Stimulated activated CD8-positive, alpha-beta memory T cell treated with anti-CD3 and anti-CD28 coated beads, Interleukin-15, amount 100 ng/mL, for 4 hours (primary cell): ENCODE results near the gene UNC93B1.
A peak's percentile ranks its signal among the peaks of the same experiment; 100 is the strongest.

Experiments used
- DNase-seq, 2 donors: peaks; one replicate each; pipeline ENCODE4 v3.0.0-alpha.2; 2020; ENCODE audit warnings: low read depth in 2 of 2

UNC93B1 gene

GRCh38 chr11:68003846-68004550, at the start of gene UNC93B1:
Gene UNC93B1, minus strand, starts transcription at chr11:68004097. Its CDS starts 54 bp downstream, at chr11:68004043.
- peak; percentile 41 to 63 for DNase-seq

- DNase-seq = no peak
Measured at GRCh38 chr11:68053117-68053516, 49.2 kb upstream of the UNC93B1 start.

GRCh38 chr11:68052137-68052873, 48.4 kb upstream of the UNC93B1 start:
- DNase-seq = no peak

- DNase-seq = no peak
Measured at GRCh38 chr11:68051191-68052136, 47.6 kb upstream of the UNC93B1 start.

GRCh38 chr11:68050371-68050841, 46.5 kb upstream of the UNC93B1 start:
- no peak for DNase-seq

- DNase-seq = no peak
Measured at GRCh38 chr11:68049509-68050370, 45.8 kb upstream of the UNC93B1 start.

- DNase-seq = no peak
Measured at GRCh38 chr11:68048681-68049508, 45.0 kb upstream of the UNC93B1 start.

GRCh38 chr11:68047437-68048290, 43.8 kb upstream of the UNC93B1 start:
- DNase-seq = no peak

- no peak for DNase-seq
Measured at GRCh38 chr11:68044898-68045351, 41.0 kb upstream of the UNC93B1 start.

- DNase-seq = no peak
Measured at GRCh38 chr11:68044145-68044813, 40.4 kb upstream of the UNC93B1 start.

- no peak for DNase-seq
Measured at GRCh38 chr11:68043349-68044144, 39.6 kb upstream of the UNC93B1 start.

- DNase-seq = no peak
Measured at GRCh38 chr11:68043029-68043348, 39.1 kb upstream of the UNC93B1 start.

- DNase-seq = no peak
Measured at GRCh38 chr11:68042219-68043028, 38.5 kb upstream of the UNC93B1 start.

- no peak for DNase-seq
Measured at GRCh38 chr11:68041617-68042218, 37.8 kb upstream of the UNC93B1 start.

GRCh38 chr11:68040957-68041591, 37.2 kb upstream of the UNC93B1 start:
- no peak for DNase-seq
